GM18519 (cell line): ENCODE measurements around the gene SLC22A5.

ENCODE experiments used
- ATAC-seq: cut with Tn5 transposase; IDR thresholded peaks from one replicate; pipeline ENCODE4 v1.9.1; 2021; ENCODE audit warnings: mild to moderate bottlenecking, moderate library complexity; ENCODE audit not compliant: unreplicated experiment, low FRiP score

SLC22A5 gene

DNA sequence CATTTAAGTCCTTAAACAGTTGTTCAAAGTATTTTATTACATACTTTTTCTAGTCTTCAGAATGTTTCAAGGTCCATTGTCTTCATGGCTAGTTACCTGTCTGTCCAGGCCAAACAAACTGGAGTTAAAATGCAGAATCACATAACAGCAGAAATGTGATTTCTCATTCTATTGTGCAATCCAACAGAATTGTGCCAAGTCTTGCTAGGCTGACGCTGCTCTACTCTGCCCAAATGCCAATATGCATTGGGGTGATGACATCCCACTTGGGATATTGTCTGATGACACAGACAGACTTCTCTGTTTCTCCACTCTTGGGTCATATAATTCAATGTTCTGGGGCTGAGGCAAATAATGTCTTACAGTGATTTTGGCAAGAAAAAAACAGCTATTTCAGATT lies 5.2 kb upstream of the SLC22A5 start:
- no peak for ATAC-seq

GRCh38 chr5:132365213-132365612 lies 4.3 kb upstream of the SLC22A5 start:
- ATAC-seq, result no peak

DNA sequence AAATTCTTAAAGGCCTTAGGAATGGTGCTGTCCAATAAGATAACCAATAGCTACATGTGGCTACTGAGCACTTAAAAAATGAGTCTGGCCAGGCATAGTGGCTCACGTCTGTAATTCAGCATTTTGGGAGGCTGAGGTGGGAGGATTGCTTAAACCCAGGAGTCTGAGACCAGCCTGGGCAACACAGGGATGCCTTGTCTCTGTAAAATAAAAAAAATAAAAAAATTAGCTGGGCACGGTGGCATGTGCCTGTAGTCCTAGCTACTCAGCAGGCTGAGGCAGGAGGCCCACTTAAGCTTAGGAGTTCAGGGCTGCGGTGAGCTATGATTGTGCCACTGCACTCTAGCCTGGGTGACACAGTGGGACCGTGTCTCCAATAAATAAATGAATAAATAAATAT lies 1.3 kb upstream of the SLC22A5 start:
- no peak for ATAC-seq

DNA sequence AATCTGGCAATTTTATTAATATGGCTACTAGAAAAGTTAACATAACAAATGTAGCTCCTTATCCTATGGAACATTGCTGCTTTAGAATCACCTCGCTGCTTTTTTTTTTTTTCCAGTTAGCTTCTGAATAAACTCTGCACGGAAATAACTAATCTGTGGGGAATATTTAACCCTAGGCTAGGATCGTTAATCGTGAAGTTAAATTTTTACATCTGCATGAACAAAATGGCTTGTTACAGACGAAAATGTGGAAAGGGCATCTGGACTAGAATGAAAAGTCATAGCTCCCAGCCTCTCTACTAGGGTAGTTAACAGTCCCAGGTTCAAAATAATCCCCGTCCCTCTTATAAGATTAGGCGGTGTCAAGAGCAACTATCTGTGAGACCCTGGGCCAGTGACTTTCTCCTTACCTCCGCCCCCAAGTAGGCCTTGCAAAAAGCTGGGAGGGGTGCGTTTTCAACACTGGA lies 470 bp upstream of the SLC22A5 start:
- ATAC-seq, result no peak

DNA sequence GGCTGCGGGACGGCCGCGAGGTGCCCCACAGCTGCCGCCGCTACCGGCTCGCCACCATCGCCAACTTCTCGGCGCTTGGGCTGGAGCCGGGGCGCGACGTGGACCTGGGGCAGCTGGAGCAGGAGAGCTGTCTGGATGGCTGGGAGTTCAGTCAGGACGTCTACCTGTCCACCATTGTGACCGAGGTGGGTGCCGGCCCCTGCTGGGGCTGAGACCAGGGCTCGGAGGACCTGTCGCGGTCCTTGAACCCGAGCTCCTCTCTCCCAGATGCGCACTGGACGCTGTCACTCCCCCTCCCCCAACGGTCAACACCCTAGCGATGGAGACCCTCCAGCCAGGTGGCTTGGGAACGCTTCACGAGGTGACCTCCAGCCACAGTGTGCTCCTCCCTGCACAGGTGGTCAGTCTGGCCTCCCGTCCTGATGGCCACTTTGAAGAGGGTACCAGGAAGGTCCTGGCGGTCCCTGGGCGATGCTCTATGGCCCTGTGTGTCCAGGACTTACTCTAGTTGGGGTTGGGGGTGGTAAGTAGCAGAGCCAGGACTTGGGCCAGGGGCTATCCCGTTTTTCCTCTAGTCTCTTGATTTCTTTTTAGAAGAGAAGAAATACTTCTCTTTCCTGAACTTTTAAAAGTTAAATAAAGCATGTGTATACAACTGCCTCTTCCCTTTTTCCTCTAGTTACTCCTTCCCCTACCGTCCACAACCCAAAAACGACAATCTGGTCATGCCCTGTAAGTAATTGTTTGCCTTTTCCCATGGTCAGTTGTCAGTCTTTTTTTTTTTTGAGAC lies 866 bp downstream of the SLC22A5 start:
- no peak for ATAC-seq

GRCh38 chr5:132370971-132371602 lies 1.6 kb downstream of the SLC22A5 start:
- no peak for ATAC-seq

GRCh38 chr5:132371603-132371994 lies 2.1 kb downstream of the SLC22A5 start:
- ATAC-seq, result no peak

DNA sequence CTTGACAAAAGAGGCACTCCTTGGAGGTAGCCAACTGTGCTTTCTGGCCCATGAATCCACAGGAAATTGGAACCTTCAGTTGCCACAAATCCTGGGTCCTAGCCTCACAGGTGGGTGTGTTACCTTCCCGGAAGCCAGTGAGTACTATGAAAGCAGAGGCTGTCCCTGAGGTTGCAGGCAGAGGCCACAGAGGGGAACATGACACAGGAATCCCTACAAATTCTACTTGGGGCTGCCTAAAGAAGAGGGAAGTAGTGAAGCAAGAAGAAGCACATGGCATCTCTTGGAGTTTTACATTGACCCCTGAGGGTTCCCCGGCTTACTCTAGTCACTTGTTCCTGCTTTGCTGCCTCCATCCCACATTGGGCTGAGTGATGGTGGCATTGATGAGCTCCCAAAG lies 2.6 kb downstream of the SLC22A5 start:
- ATAC-seq, result no peak

DNA sequence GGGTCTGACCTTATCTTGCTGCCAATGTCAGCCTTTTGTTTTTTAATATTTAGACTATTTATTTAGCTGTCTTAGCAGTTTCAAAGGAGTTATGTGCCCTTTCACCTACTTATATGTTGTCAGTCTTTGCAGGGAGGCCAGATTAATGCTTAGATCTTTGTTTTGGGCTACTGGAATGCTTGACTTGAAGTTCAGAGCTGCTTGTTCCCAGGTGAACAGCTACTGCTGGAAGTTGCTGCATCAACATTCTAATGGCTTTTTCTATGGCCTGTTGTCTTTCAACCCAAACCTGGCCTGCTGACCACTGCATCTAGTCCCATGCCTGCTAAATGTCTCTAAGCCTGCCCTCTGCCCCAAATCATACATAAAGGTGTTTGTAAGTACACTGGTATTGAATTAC lies 3.0 kb downstream of the SLC22A5 start:
- no peak for ATAC-seq

GRCh38 chr5:132375957-132376356 lies 6.4 kb downstream of the SLC22A5 start:
- ATAC-seq, result no peak

GRCh38 chr5:132376694-132377641 lies 7.5 kb downstream of the SLC22A5 start:
- ATAC-seq, result no peak

DNA sequence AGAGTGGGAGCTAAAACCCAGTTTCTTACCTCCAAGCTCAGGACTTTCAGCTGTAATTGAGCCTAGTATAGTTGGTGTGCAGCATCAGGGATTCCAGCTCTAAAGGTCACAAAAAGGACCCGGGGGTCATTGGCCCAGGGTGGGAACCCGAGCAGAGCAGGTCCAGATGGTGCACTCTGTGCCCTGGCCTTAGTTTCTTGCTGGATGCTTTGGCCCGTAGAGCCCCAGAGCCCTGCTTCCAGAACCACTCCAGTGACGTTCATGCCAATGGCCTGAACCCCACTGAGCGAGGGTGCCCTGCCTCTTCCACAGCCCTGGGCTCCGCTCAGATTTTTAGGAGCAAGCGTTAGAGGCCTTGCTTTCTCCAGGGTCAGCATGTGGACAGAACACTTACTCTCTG lies 8.2 kb downstream of the SLC22A5 start:
- ATAC-seq, result no peak

DNA sequence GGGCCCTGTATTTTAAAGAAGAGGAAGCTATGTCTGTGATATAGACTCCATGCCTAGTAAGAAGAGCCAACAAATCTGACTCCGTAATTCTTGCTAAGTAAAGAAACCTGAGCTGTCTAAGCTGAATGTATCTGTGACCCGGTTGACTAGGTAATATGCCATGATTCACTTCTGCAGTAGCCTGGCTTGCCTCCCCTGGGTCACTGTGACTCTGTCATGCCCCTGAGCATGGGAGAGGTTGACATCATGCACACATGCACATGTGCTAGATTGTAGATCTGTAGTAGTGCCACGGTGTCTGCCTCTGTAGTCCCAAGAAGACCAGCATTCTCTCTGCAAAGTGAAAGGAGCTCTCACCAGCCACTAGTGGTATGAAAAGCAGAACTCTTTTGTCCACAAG lies 9.1 kb downstream of the SLC22A5 start:
- ATAC-seq, result no peak

GRCh38 chr5:132380047-132380446 lies 10.5 kb downstream of the SLC22A5 start:
- ATAC-seq, result no peak

- ATAC-seq, result no peak
Measured at GRCh38 chr5:132380741-132381140, 11.2 kb downstream of the SLC22A5 start.

DNA sequence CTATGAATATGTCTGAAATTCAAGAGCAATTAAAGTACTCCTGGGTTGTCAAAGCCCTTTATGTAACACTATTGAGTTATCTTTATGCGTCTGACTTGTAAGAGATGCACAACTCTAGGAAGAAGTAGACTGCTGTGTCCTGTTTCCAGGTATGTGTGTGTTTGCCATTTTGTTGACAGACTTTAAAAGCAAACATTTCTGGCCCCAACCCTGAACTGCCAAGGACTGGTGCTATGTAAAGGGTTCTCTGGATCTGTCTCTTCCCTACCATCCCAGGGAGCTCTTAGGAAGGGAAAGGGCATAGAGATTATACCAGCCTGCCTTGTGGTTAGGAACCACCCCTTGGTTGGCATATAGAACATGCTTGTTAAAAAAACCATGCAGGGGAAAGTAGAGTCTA lies 12.1 kb downstream of the SLC22A5 start:
- ATAC-seq, result no peak

- ATAC-seq, result no peak
Measured at GRCh38 chr5:132383261-132383660, 13.8 kb downstream of the SLC22A5 start.

DNA sequence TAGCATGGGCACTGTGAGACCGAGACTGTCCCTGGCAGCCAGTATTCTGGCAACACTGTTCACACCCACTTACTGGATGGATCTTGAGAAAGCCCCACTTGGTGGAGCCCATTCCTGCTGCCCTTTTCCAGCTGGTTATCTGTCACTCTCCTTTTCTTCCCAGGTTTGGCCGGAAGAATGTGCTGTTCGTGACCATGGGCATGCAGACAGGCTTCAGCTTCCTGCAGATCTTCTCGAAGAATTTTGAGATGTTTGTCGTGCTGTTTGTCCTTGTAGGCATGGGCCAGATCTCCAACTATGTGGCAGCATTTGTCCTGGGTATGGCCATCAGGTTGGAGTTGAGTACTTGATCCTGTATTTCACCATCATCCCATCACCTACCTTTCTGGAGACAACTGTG lies 14.5 kb downstream of the SLC22A5 start:
- no peak for ATAC-seq

- ATAC-seq, result no peak
Measured at GRCh38 chr5:132384506-132385050, 15.1 kb downstream of the SLC22A5 start.

- ATAC-seq, result no peak
Measured at GRCh38 chr5:132385326-132386105, 16.0 kb downstream of the SLC22A5 start.
